ENCODE data around the gene TRIM60. TPM values are rescaled to one million over a fixed set of nuclear protein-coding genes. Genes with fewer than 3 reads are reported as not detected.
"Not testable (repeated sequence)": the region's sequence is repeated elsewhere in the genome, so short reads cannot be mapped to it uniquely, and the experiment has no call there.

Gene TRIM60
- total RNA-seq, 1 donor from 2014 or later = not detected

DNA sequence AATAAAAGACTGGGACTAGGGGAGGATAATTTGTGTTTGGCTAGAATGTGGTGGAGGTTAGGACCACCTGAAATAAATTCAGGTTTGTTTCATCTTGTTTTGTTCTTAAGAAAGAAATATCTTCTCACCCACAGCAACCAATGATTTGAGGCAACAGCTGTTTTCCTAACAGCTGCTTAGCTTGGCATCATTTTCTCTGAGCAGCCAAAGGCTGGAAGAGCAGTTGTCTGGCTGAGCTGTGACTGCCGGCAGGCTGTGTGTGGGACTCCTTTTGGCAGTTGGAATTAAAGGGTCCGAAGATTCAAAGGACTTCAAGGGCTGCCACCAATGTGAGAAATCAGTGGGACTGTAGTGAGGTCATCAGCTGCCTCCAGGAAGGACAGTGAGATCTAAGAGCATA lies 26.9 kb downstream of the TRIM60 start:
- no peaks in the 10 kb centered on the region for H3K36me3 Mint-ChIP-seq (ENCODE audit: low read depth, unreplicated experiment)
- H3K27me3 Mint-ChIP-seq (ENCODE audit: unreplicated experiment) = no peaks in the 10 kb centered on the region
- no peak for DNase-seq (ENCODE audit: low spot score)
- no peaks in the 10 kb centered on the region for H3K4me1 Mint-ChIP-seq (ENCODE audit: unreplicated experiment)
- H3K4me3 Mint-ChIP-seq (ENCODE audit: unreplicated experiment) = no peak overlapping the region
- no peaks in the 10 kb centered on the region for H3K9me3 Mint-ChIP-seq (ENCODE audit: unreplicated experiment)
- TF ChIP-seq, protein P1, sequence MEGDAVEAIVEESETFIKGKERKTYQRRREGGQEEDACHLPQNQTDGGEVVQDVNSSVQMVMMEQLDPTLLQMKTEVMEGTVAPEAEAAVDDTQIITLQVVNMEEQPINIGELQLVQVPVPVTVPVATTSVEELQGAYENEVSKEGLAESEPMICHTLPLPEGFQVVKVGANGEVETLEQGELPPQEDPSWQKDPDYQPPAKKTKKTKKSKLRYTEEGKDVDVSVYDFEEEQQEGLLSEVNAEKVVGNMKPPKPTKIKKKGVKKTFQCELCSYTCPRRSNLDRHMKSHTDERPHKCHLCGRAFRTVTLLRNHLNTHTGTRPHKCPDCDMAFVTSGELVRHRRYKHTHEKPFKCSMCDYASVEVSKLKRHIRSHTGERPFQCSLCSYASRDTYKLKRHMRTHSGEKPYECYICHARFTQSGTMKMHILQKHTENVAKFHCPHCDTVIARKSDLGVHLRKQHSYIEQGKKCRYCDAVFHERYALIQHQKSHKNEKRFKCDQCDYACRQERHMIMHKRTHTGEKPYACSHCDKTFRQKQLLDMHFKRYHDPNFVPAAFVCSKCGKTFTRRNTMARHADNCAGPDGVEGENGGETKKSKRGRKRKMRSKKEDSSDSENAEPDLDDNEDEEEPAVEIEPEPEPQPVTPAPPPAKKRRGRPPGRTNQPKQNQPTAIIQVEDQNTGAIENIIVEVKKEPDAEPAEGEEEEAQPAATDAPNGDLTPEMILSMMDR (IDR thresholded peaks at IDR 0.05; ENCODE audit: unreplicated experiment) = no peak
- no peak overlapping the region for H3K27ac Mint-ChIP-seq (ENCODE audit: unreplicated experiment)

DNA sequence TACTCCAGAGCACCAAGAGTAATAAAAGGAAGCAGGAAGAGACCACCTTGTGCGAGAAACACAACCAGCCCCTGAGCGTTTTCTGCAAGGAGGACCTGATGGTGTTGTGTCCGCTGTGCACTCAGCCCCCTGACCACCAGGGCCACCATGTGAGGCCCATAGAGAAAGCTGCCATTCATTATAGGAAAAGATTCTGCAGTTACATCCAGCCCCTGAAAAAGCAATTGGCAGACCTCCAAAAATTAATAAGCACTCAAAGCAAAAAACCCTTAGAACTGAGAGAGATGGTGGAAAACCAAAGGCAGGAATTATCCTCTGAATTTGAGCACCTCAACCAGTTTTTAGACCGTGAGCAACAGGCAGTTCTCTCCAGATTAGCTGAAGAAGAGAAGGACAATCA lies 27.6 kb downstream of the TRIM60 start:
- Mint-ChIP-seq H3K27ac (ENCODE audit: unreplicated experiment) (no peak overlapping the region), H3K9me3 (ENCODE audit: unreplicated experiment) (no peaks in the 10 kb centered on the region), H3K4me3 (ENCODE audit: unreplicated experiment) (no peak overlapping the region), H3K36me3 (ENCODE audit: low read depth, unreplicated experiment) (no peaks in the 10 kb centered on the region), H3K4me1 (ENCODE audit: unreplicated experiment) (no peaks in the 10 kb centered on the region), H3K27me3 (ENCODE audit: unreplicated experiment) (no peaks in the 10 kb centered on the region)
- no peak for DNase-seq (ENCODE audit: low spot score)
- TF ChIP-seq, protein P1 (IDR thresholded peaks at IDR 0.05; ENCODE audit: unreplicated experiment) = no peak

DNA sequence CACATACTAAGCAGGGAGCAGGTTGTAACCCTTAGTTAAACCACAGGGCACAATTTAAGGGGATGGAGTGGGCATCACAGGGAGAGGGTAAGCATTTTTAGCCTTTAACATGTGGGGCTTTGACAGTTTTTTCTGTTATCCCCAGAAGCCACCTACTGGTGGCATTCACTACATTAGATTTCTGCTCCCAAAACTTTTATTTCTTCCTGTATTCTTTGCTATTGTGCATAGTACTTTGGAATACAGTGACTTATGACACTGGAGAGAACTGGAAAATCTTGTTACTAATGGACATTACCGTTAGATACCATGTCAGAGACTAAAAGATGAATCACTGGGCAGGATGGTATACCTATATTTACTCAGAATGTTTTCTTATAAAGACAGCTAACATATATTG lies 29.1 kb downstream of the TRIM60 start:
- TF ChIP-seq, protein P1 (IDR thresholded peaks at IDR 0.05; ENCODE audit: unreplicated experiment) = no peak
- Mint-ChIP-seq H3K9me3 (ENCODE audit: unreplicated experiment) (no peaks in the 10 kb centered on the region), H3K27me3 (ENCODE audit: unreplicated experiment) (no peaks in the 10 kb centered on the region), H3K36me3 (ENCODE audit: low read depth, unreplicated experiment) (no peaks in the 10 kb centered on the region), H3K4me1 (ENCODE audit: unreplicated experiment) (no peaks in the 10 kb centered on the region), H3K27ac (ENCODE audit: unreplicated experiment) (no peak overlapping the region), H3K4me3 (ENCODE audit: unreplicated experiment) (no peak overlapping the region)
- no peak for DNase-seq (ENCODE audit: low spot score)

DNA sequence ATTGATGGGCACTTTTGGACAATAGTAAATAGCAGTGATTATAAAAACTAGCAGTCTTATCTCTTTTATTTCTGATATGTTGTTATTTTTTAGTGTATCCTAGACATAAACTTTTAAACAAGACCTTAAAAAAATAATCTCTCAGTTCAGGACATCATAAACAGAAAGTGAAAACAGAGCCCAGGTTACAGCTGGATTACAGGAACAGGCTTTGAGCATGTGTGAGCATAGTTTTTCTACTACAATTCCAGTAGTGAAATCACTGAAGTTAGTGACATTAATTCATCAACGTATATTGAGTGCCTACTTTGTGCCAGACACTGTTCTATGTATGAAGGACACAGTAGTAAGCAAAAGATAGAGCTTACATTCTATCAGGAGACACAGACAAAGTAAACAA lies 38.8 kb downstream of the TRIM60 start:
- Mint-ChIP-seq H3K9me3 (ENCODE audit: unreplicated experiment) (no peaks in the 10 kb centered on the region), H3K36me3 (ENCODE audit: low read depth, unreplicated experiment) (no peaks in the 10 kb centered on the region), H3K4me3 (ENCODE audit: unreplicated experiment) (no peak overlapping the region), H3K27ac (ENCODE audit: unreplicated experiment) (no peak overlapping the region), H3K27me3 (ENCODE audit: unreplicated experiment) (peaks cover 5% of the 10 kb centered on the region), H3K4me1 (ENCODE audit: unreplicated experiment) (peaks cover 13% of the 10 kb centered on the region)
- TF ChIP-seq, protein P1 (IDR thresholded peaks at IDR 0.05; ENCODE audit: unreplicated experiment) = no peak
- no peak for DNase-seq (ENCODE audit: low spot score)

DNA sequence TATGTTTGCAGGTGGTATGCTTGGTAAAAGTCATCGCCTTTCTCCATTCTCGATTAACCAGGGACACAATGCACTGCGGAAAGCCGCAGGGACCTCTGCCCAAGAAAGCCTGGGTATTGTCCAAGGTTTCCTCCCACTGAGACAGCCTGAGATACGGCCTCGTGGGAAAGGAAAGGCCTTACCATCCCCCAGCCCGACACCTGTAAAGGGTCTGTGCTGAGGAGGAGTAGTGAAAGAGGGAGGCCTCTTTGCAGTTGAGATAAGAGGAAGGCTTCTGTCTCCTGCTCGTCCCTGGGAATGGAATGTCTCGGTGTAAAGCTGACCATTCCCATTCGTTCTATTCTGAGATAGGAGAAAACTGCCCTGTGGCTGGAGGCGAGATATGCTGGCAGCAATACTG lies 41.5 kb downstream of the TRIM60 start:
- not testable (repeated sequence) for H3K4me3 Mint-ChIP-seq (ENCODE audit: unreplicated experiment); H3K36me3 Mint-ChIP-seq (ENCODE audit: low read depth, unreplicated experiment); H3K27me3 Mint-ChIP-seq (ENCODE audit: unreplicated experiment); H3K27ac Mint-ChIP-seq (ENCODE audit: unreplicated experiment); H3K9me3 Mint-ChIP-seq (ENCODE audit: unreplicated experiment); DNase-seq (ENCODE audit: low spot score)
- peaks cover 13% of the 10 kb centered on the region for H3K4me1 Mint-ChIP-seq (ENCODE audit: unreplicated experiment)
